ENCODE measurements around the gene TLE5.
"Not testable (repeated sequence)": the region's sequence is repeated elsewhere in the genome, so short reads cannot be mapped to it uniquely, and the experiment has no call there.

The TLE5 gene

GRCh38 chr19:3041761-3042620 is 20.3 kb downstream of the TLE5 start:
- no peak for DNase-seq

- no peak for DNase-seq
Observed at GRCh38 chr19:3041327-3041726, 21.0 kb downstream of the TLE5 start.

GRCh38 chr19:3039641-3040077 is 22.6 kb downstream of the TLE5 start:
- DNase-seq, result peak; percentile 40

- no peak for DNase-seq
Observed at GRCh38 chr19:3039125-3039524, 23.2 kb downstream of the TLE5 start.

- no peak for DNase-seq
Observed at GRCh38 chr19:3038214-3038613, 24.1 kb downstream of the TLE5 start.

GRCh38 chr19:3036977-3037544 is 25.2 kb downstream of the TLE5 start:
- not testable (repeated sequence) for DNase-seq

GRCh38 chr19:3036119-3036976 is 25.9 kb downstream of the TLE5 start:
- DNase-seq, result peak; percentile 76

GRCh38 chr19:3035542-3036118 is 26.7 kb downstream of the TLE5 start:
- DNase-seq, result peak; percentile 91

- DNase-seq, result no peak
Observed at GRCh38 chr19:3034656-3035541, 27.4 kb downstream of the TLE5 start.

GRCh38 chr19:3034406-3034655 is 28.0 kb downstream of the TLE5 start:
- DNase-seq, result no peak

GRCh38 chr19:3033595-3034405 is 28.5 kb downstream of the TLE5 start:
- DNase-seq, result no peak

- DNase-seq, result no peak
Observed at GRCh38 chr19:3031607-3031867, 30.8 kb downstream of the TLE5 start.

- DNase-seq, result no peak
Observed at GRCh38 chr19:3029065-3029923, 33.0 kb downstream of the TLE5 start, which contains the start of gene TLE2. TSS of gene TLE2 (minus strand) at chr19:3029280. CDS start at chr19:3028904, 376 bp downstream.

GRCh38 chr19:3028305-3029064 is 33.8 kb downstream of the TLE5 start:
- DNase-seq, result no peak

- no peak for DNase-seq
Observed at GRCh38 chr19:3027981-3028304, 34.4 kb downstream of the TLE5 start.

GRCh38 chr19:3027292-3027691 is 35.0 kb downstream of the TLE5 start:
- DNase-seq, result no peak

GRCh38 chr19:3026768-3027167 is 35.5 kb downstream of the TLE5 start:
- DNase-seq, result no peak

GRCh38 chr19:3025549-3025886 is 36.8 kb downstream of the TLE5 start:
- DNase-seq, result no peak

- no peak for DNase-seq
Observed at GRCh38 chr19:3024870-3025548, 37.3 kb downstream of the TLE5 start.

GRCh38 chr19:3024509-3024869 is 37.8 kb downstream of the TLE5 start:
- no peak for DNase-seq
